Vagina (tissue), 2 donors: ENCODE data around the gene ATP7A. TPM values are rescaled to one million over a fixed set of nuclear protein-coding genes. Genes with fewer than 3 reads are reported as not detected.
"Not testable (repeated sequence)": the region's sequence is repeated elsewhere in the genome, so short reads cannot be mapped to it uniquely, and the experiment has no call there.

Source experiments
- DNase-seq, 2 donors: peaks; one replicate each; pipeline ENCODE4 v3.0.0-alpha.2; 2017; ENCODE audit errors: extremely low spot score in 2 of 2
- H3K27ac ChIP-seq: fragments of 200-600 bp; sonication (generic); one replicate; pipeline ENCODE4 v1.5.1; 2019
- H3K27me3 ChIP-seq: fragments of 200-600 bp; sonication (generic); one replicate; pipeline ENCODE4 v1.5.1; 2019
- H3K36me3 ChIP-seq, 2 donors: fragments of 200-600 bp; sonication (generic); one replicate each; pipeline ENCODE4 v1.5.1; 2017 to 2019
- H3K4me1 ChIP-seq: fragments of 200-600 bp; sonication (generic); one replicate; pipeline ENCODE4 v1.5.1; 2019
- H3K4me3 ChIP-seq, 2 donors: fragments of 200-600 bp; sonication (generic); 1 replicate in 1 of 2; 2 replicates in 1 of 2; pipeline ENCODE4 v1.5.1; 2016 to 2019
- H3K9me3 ChIP-seq: fragments of 200-600 bp; sonication (generic); one replicate; pipeline ENCODE4 v1.5.1; 2019
- POLR2A ChIP-seq, 2 donors: fragments of 450-650 bp; IDR thresholded peaks; one replicate each; pipeline ENCODE4 v1.6.1; 2017; ENCODE audit warnings: antibody characterized with exemption in 2 of 2, mild to moderate bottlenecking in 2 of 2, moderate library complexity in 2 of 2
- POLR2AphosphoS5 ChIP-seq, 2 donors: sonication (generic); formaldehyde crosslinking; IDR thresholded peaks; one replicate each; pipeline ENCODE4 v1.9.0; 2017; ENCODE audit warnings: antibody characterized with exemption in 2 of 2, mild to moderate bottlenecking in 2 of 2, low read depth in 1 of 2; ENCODE audit not compliant: insufficient read depth in 1 of 2
- intact Hi-C: fragments of 100-400 bp; cut with DNase I; formaldehyde crosslinking; loops from one replicate; pipeline ENCODE4 v1.15.1; 2023
- total RNA-seq: library from RNA; depleted of rRNA; stranded (reverse); fragments of >200 nt; gene quantifications from one replicate; pipeline ENCODE4 v1.2.3, GENCODE V29; 2016
- TF ChIP-seq, protein P1 (sequence below), 3 experiments: fragments of 450-650 bp in 2 of 3; fragments of 200-600 bp in 1 of 3; sonication (generic) in 1 of 3; IDR thresholded peaks; one replicate each; pipeline ENCODE4 v1.5.1; 2017 to 2019; ENCODE audit warnings: antibody characterized with exemption in 3 of 3, mild to moderate bottlenecking in 2 of 3, moderate library complexity in 2 of 3

ATP7A gene
- total RNA-seq, 1 donor from 2014 or later = 8.1 TPM

DNA sequence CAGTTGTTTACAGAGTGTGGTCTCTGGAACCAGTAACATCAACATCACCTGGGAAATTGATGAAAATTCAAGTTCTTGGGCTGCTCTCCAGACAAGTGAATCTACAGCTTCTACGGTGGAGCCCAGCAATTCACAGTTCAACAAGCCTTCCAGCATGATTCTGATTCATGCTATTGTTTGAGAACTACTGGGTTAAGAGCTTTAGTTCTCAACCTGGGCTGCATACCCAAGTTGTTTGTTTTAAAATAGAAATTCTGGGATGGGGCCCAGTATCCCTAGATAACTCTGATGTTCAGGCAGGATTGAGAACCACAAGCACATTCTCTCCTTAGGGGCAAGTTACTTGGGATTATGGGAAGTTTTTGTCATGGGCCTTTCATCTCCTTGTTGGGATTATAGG lies 155.6 kb downstream of the ATP7A start:
- H3K27ac ChIP-seq = no peak overlapping the region

DNA sequence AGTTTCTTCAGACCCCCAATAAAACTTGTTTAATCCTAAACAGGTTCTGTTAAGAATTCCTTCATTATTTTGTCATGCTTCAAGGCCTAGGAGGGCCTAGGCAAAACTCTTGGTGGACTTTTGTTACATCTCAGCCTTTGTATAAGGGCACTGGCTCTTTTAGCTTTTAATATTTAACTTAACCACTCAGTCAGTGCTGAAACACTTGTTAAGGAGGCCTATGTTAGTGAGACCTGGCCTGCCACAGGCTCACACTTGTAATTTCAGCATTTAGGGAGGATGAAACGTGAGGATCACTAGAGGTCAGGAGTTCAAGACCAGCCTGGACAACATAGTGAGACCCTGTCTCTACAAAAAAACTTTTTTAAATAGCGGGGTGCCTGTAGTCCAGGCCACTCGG lies 160.8 kb downstream of the ATP7A start:
- no peak for TF ChIP-seq POLR2AphosphoS5 (IDR thresholded peaks at IDR 0.05; ENCODE audit: insufficient read depth in 1 of 2, low read depth in 1 of 2)
- TF ChIP-seq, protein P1, sequence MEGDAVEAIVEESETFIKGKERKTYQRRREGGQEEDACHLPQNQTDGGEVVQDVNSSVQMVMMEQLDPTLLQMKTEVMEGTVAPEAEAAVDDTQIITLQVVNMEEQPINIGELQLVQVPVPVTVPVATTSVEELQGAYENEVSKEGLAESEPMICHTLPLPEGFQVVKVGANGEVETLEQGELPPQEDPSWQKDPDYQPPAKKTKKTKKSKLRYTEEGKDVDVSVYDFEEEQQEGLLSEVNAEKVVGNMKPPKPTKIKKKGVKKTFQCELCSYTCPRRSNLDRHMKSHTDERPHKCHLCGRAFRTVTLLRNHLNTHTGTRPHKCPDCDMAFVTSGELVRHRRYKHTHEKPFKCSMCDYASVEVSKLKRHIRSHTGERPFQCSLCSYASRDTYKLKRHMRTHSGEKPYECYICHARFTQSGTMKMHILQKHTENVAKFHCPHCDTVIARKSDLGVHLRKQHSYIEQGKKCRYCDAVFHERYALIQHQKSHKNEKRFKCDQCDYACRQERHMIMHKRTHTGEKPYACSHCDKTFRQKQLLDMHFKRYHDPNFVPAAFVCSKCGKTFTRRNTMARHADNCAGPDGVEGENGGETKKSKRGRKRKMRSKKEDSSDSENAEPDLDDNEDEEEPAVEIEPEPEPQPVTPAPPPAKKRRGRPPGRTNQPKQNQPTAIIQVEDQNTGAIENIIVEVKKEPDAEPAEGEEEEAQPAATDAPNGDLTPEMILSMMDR (IDR thresholded peaks at IDR 0.05) = no peak
- no peak for TF ChIP-seq POLR2A (IDR thresholded peaks at IDR 0.05)
- DNase-seq = no peak
- Histone ChIP-seq H3K36me3 (no peaks in the 10 kb centered on the region), H3K27me3 (no peaks in the 10 kb centered on the region), H3K27ac (no peak overlapping the region), H3K4me3 (no peak overlapping the region), H3K4me1 (no peaks in the 10 kb centered on the region), H3K9me3 (peaks cover 3% of the 10 kb centered on the region)
- intact Hi-C loops = no loop called here

More for the DNA sequence above, 155.6 kb downstream of the ATP7A start:
- Histone ChIP-seq H3K9me3 (peaks cover 3% of the 10 kb centered on the region), H3K4me1 (no peaks in the 10 kb centered on the region), H3K27me3 (no peaks in the 10 kb centered on the region), H3K4me3 (no peak overlapping the region), H3K36me3 (no peaks in the 10 kb centered on the region)
- DNase-seq = no peak
- intact Hi-C loops = no loop called here
- TF ChIP-seq POLR2A (IDR thresholded peaks at IDR 0.05) (no peak), POLR2AphosphoS5 (IDR thresholded peaks at IDR 0.05; ENCODE audit: insufficient read depth in 1 of 2, low read depth in 1 of 2) (no peak)
- TF ChIP-seq, protein P1 (IDR thresholded peaks at IDR 0.05) = no peak

DNA sequence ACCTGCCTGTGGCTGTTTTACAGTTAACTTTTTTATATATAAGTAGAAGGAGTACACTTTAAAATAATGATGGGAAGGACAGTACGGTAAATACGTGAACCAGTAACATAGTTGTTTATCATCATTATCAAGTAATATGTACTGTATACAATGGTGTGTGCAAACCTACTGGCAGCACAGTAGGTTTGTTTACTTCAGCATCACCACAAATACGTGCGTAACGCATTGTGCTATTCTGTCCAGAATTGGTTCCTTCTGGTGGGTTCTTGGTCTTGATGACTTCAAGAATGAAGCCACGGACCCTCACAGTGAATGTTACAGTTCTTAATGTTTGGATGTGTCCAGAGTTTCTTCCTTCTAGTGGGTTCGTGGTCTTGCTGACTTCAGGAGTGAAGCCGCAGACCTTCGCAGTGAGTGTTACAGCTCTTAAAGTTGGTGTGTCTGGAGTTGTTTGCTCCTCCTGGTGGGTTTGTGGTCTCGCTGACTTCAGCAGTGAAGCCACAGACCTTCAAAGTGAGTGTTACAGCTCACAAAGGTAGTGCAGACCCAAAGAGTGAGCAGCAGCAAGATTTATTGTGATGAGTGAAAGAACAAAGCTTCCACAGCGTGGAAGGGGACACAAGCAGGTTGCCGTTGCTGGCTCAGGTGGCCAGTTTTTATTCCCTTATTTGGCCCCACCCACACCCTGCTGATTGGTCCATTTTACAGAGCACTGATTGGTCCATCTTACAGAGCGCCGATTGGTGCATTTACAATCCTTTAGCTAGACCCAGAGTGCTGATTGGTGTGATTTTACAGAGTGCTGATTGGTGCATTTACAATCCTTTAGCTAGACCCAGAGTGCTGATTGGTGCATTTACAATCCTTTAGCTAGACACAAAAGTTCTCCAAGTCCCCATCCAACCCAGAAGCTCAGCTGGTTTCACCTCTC lies 162.9 kb downstream of the ATP7A start:
- H3K4me3 ChIP-seq, H3K27ac ChIP-seq, H3K9me3 ChIP-seq, H3K27me3 ChIP-seq, H3K4me1 ChIP-seq, DNase-seq, H3K36me3 ChIP-seq, intact Hi-C loops: not testable (repeated sequence)

DNA sequence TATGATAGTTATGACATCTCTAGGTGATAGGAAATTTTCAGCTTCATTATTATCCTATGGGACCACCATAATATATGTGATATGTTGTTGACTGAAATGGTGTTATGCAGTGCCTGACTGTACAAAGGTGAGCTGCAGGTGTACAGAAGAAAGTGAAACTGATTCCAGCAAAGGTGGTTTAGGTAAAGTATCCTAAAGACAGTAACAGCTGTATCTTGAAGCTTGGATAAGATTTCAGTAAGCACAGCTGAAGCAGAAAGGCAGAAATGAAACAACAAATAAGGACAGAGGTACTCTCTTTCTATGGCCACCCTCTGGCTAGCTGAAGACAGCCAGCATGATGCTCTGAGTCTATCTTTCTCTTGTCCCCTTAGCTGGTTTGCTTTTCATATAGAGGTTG lies 163.6 kb downstream of the ATP7A start:
- H3K9me3 ChIP-seq = peaks cover under 1% of the 10 kb centered on the region
- no peak for DNase-seq
- no peaks in the 10 kb centered on the region for H3K27me3 ChIP-seq
- H3K36me3 ChIP-seq = no peaks in the 10 kb centered on the region
- intact Hi-C loops = no loop called here
- H3K4me1 ChIP-seq = no peaks in the 10 kb centered on the region
- H3K27ac ChIP-seq = no peak overlapping the region
- TF ChIP-seq POLR2A (IDR thresholded peaks at IDR 0.05) (no peak), POLR2AphosphoS5 (IDR thresholded peaks at IDR 0.05; ENCODE audit: insufficient read depth in 1 of 2, low read depth in 1 of 2) (no peak)
- TF ChIP-seq, protein P1 (IDR thresholded peaks at IDR 0.05) = no peak
- no peak overlapping the region for H3K4me3 ChIP-seq

DNA sequence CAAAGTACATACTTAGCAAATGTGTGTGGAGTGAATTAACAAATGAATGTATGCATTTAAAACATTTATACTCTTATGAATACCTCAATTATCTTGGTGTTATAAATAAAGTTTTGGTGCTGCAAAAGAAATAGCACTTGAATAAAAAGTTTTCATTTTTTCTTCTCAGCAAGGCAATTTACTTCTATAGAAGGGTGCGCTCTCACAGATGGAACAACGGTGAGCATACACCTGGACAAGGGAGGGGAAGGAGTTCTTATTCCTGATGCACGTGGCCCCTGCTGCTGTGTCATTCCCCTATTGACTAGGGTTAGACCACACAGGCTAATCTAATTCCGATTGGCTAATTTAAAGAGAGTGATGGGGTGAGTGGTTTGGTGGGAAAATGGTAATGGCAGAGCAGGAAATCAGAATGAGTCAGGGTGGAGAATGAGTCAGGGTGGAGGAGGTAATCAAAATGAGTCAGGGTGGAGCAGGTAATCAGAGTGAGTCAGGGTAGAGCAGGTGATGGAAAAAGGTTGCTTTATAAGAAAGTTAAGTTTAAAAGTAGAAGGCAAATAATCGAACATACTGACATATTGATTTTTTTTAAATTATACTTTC lies 165.4 kb downstream of the ATP7A start:
- no peaks in the 10 kb centered on the region for H3K27me3 ChIP-seq

DNA sequence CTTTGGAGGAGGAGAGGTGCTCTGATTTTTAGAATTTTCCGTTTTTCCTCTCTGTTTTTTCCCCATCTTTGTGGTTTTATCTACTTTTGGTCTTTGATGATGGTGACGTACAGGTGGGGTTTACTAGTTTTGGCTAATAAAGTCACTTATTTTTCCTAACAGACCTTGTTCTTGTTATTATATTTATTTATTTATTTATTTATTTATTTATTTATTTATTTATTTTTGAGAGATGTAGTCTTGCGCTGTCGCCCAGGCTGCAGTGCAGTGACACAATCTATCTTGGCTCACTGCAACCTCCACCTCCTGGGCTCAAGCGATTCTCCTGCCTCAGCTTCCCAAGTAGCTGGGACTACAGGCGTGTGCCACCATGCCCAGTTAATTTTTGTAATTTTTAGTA lies 170.9 kb downstream of the ATP7A start:
- H3K4me3 ChIP-seq, H3K4me1 ChIP-seq, DNase-seq, H3K27ac ChIP-seq, H3K9me3 ChIP-seq, intact Hi-C loops, H3K36me3 ChIP-seq, H3K27me3 ChIP-seq: not testable (repeated sequence)

More for the DNA sequence above, 165.4 kb downstream of the ATP7A start:
- intact Hi-C loops = no loop called here
- Histone ChIP-seq H3K4me1 (no peaks in the 10 kb centered on the region), H3K4me3 (no peak overlapping the region), H3K27ac (no peak overlapping the region), H3K36me3 (no peaks in the 10 kb centered on the region), H3K9me3 (no peaks in the 10 kb centered on the region)
- no peak for TF ChIP-seq POLR2AphosphoS5 (IDR thresholded peaks at IDR 0.05; ENCODE audit: insufficient read depth in 1 of 2, low read depth in 1 of 2)
- no peak for TF ChIP-seq POLR2A (IDR thresholded peaks at IDR 0.05)
- TF ChIP-seq, protein P1 (IDR thresholded peaks at IDR 0.05) = no peak
- no peak for DNase-seq
